A549 (cell line): Measurements from ENCODE around the gene EIF3D.

Experiments used
- POLR2A ChIP-seq: IDR thresholded peaks from 2 replicates; pipeline ENCODE4 v1.6.1; 2012; ENCODE audit warnings: mild to moderate bottlenecking, low read length
- TF ChIP-seq, protein P1 (sequence below): fragments of >200 bp; sonication (Bioruptor Twin); formaldehyde crosslinking; IDR thresholded peaks from 3 replicates; pipeline ENCODE4 v1.5.1; 2016
- TF ChIP-seq, protein P2 (sequence below): fragments of 150-350 bp; IDR thresholded peaks from 2 replicates; pipeline ENCODE4 v1.6.1; 2014; ENCODE audit warnings: low read depth, mild to moderate bottlenecking, low read length

- TF ChIP-seq, protein P1, sequence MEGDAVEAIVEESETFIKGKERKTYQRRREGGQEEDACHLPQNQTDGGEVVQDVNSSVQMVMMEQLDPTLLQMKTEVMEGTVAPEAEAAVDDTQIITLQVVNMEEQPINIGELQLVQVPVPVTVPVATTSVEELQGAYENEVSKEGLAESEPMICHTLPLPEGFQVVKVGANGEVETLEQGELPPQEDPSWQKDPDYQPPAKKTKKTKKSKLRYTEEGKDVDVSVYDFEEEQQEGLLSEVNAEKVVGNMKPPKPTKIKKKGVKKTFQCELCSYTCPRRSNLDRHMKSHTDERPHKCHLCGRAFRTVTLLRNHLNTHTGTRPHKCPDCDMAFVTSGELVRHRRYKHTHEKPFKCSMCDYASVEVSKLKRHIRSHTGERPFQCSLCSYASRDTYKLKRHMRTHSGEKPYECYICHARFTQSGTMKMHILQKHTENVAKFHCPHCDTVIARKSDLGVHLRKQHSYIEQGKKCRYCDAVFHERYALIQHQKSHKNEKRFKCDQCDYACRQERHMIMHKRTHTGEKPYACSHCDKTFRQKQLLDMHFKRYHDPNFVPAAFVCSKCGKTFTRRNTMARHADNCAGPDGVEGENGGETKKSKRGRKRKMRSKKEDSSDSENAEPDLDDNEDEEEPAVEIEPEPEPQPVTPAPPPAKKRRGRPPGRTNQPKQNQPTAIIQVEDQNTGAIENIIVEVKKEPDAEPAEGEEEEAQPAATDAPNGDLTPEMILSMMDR = no peak
- no peak for TF ChIP-seq POLR2A
- TF ChIP-seq, protein P2, sequence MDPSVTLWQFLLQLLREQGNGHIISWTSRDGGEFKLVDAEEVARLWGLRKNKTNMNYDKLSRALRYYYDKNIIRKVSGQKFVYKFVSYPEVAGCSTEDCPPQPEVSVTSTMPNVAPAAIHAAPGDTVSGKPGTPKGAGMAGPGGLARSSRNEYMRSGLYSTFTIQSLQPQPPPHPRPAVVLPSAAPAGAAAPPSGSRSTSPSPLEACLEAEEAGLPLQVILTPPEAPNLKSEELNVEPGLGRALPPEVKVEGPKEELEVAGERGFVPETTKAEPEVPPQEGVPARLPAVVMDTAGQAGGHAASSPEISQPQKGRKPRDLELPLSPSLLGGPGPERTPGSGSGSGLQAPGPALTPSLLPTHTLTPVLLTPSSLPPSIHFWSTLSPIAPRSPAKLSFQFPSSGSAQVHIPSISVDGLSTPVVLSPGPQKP = no peak
Observed at GRCh38 chr22:36549033-36549432, 20.1 kb upstream of the EIF3D start.
